Adipose tissue (tissue), 3 donors: ENCODE data around the gene LMF1. TPM values are rescaled to one million over a fixed set of nuclear protein-coding genes. Genes with fewer than 3 reads are reported as not detected.

Experiments used
- H3K27ac ChIP-seq: one replicate; pipeline ENCODE4 v1.5.1; 2013; ENCODE audit warnings: low read depth, low read length
- WGBS, 3 donors: extraction: QIAGEN DNeasy Blood & Tissue Kit; methylation state at CpG; one replicate each; pipeline ENCODE4 v1.1.7; 2013; 5-methylcytosine and 5-hydroxymethylcytosine counted together
- polyA plus RNA-seq, 3 donors: library from polyadenylated mRNA; stranded (reverse); fragments of 200-250 nt; gene quantifications; one replicate each; pipeline ENCODE4 v1.2.3, GENCODE V29; 2013
- donor health status: healthy with polysubstance abuse.
- donor health status: Bipolar disorder and iron deficiency.
- donor health status: healthy.

The LMF1 gene
- polyA plus RNA-seq, 3 donors = 8.7 to 13.0 (median 12.3) TPM

DNA sequence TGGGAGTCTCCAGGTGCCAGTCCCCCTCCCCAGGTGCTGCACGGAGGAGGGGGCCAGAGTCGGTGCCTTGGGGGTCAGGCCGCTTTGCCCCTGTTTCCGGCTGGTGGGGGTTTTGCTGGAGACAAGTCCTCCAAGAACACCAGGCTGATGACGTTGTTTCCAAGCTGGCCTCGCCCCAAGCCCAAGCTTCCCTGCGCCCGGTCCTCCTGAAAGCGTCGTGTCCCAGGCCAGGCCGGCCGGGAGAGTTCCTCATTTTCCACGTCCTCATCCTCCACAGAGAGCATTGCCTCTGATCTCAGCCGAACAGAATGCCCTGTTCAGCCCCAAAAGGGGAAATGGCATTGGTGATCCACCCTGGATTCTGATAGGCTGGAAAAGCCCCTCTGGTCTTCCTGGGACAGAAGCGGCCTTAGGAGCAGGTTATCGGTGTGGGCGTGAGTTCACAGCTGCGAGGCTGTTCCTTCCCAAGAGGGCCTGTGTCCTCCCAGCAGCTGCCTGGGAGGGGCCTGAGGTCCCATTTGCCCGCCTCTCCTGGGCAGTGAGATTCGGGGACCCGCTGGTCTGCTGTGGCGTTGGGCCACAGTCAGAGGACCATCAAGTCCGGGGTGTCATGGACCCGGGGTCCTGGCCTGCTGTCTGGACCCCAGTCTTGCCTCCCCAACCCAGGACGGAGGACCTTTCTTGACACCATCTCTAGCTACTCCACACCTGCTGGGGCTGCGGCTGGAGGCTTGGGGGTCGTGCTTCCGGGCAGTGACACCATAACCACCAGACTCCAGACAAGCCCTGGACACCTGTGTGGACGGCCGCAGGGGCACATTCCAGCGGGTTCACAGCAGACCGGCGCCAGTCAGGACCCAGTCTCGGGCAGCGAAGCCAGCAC lies 17.9 kb upstream of the LMF1 start:
- WGBS, 3 donors = 67 to 79% (median 75%) methylated on average over 34 to 35 of the region's 35 CpGs
- H3K27ac ChIP-seq = no peak overlapping the region

DNA sequence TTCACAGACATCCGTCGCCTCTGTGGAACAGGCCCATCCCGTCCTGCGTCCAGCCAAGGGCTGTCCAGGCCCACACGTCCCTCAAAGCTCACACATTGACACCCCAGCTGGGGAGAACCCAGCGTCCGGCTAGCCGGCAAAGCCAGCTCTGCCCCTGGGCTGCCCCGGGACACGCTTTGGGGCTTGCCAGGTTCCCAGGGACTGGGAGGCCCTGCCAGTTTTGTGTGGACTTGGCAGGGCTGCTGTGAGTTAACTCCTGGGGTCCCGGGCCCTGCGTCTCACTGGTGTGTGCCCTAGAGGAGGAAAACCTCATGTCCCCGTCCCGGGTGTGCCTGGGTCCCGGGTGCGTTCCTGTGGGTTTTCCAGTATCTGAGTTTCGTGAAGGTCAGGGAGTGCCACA lies 17.1 kb upstream of the LMF1 start:
- 79 to 91% (median 86%) methylated on average over 17 of the region's 17 CpGs for WGBS, 3 donors
- H3K27ac ChIP-seq = no peak overlapping the region

DNA sequence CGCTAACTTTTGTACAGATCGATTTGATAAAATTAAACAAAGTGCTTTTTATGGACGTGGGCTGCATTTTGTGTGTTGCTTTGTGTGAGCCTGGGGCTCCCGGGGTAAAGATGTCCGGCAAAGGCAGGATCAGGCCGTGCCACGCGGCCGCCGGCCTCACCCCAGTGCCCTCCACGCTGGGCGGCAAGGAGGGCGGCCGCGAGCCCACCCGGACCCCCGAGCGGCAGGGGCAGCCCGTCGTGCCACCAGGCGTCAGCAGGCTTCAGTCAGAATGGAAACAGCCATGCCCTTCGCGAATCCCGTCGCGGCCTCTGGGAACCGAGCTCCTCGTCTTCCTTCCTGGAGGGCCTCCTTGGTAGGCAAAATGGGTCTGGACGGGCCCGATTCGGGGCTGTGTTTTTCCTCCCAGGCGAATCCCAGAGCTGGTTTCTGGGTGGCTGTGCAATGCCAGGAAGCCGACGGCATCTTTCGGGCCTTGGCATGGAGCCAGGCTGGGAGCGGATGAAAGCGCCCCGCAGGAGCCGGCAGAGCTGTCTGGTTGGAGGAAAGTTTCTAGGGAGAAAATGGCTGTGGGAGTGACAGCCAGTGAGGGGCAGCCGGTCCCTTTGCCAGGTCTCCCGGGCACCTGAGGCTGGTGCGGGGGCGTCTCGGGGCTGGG lies 16.3 kb upstream of the LMF1 start:
- H3K27ac ChIP-seq = no peak overlapping the region
- 70 to 78% (median 76%) methylated on average over 44 of the region's 44 CpGs for WGBS, 3 donors

DNA sequence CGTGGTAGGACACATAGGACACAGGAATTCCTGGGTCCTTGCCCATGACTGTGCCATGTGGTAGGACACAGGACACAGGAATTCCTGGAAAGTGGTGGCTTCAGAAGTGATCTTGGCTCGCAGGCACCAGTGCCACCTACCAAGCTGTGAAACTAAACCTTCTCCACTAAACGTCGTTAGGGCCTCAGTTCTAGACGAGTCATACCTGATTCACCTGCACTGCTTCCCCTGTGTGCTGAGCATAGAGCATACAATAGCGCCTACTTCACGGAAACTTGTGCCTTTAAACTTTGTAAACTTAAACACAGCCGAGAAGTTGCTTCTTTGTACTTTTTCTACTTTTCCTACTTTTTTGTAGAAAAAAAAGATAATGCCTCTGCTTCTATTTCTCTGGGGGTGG lies 15.6 kb upstream of the LMF1 start:
- WGBS, 3 donors = 84 to 88% (median 86%) methylated on average over 8 of the region's 8 CpGs
- H3K27ac ChIP-seq = no peak overlapping the region

DNA sequence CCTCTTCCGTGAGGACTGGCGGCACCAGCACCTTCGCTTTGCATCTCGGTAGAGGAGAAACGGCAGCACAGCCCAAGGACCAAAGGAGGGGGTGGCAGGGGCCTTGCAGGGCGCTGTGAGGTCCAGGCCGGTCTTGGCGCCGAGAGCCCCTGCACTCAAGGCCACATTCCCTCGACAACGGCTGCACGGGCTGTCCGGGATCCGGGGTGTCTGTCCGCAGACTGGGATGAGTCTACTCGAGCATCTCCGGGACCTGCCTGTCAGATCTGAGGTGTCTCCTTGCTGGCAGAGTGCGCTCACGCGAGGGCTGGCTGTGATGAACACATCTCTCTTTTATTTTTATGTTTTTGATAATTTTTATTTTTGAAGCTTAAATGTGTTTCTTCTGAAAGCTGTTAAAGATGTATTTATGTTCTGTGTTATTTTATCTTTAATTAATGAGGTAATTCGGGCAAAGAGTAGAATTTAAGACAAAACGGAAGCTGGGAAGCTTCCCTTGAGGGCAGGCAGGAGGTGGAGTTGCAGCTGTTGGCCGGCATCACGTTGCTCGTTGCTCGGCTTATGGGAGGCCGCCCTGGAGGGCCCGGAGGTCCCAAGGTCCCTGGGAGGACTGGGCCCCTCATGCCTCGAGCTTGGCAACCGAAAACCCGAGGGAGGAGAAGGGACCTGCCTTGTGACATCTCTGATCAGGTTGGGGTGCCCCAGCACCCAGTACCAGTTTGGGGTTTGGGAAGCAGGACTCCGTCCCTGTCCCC lies 15.0 kb upstream of the LMF1 start:
- 84 to 91% (median 90%) methylated on average over 32 of the region's 32 CpGs for WGBS, 3 donors
- H3K27ac ChIP-seq = no peak overlapping the region

DNA sequence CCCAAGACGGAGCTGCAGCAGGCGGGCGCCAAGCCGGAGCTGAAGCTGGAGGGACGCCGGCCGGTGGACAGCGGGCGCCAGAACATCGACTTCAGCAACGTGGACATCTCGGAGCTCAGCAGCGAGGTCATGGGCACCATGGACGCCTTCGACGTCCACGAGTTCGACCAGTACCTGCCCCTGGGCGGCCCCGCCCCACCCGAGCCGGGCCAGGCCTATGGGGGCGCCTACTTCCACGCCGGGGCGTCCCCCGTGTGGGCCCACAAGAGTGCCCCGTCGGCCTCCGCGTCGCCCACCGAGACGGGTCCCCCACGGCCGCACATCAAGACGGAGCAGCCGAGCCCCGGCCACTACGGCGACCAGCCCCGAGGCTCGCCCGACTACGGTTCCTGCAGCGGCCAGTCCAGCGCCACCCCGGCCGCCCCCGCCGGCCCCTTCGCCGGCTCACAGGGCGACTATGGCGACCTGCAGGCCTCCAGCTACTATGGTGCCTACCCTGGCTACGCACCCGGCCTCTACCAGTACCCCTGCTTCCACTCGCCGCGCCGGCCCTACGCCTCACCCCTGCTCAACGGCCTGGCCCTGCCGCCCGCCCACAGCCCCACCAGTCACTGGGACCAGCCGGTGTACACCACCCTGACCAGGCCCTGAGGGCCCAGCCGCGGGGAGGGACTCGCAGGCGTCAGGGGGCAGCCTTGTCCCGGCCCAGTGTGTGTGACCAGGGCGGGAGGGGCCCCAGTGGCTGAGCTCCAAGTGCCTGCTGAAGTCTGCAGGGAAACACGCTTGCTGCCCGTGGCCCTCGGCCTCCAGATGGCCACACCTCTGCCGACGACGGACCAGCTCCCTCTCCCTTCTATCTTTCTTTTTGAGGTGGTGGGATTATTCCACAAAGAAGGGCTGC lies 14.2 kb upstream of the LMF1 start:
- WGBS, 3 donors = 93 to 95% (median 94%) methylated on average over 65 to 78 of the region's 78 CpGs
- no peak overlapping the region for H3K27ac ChIP-seq

DNA sequence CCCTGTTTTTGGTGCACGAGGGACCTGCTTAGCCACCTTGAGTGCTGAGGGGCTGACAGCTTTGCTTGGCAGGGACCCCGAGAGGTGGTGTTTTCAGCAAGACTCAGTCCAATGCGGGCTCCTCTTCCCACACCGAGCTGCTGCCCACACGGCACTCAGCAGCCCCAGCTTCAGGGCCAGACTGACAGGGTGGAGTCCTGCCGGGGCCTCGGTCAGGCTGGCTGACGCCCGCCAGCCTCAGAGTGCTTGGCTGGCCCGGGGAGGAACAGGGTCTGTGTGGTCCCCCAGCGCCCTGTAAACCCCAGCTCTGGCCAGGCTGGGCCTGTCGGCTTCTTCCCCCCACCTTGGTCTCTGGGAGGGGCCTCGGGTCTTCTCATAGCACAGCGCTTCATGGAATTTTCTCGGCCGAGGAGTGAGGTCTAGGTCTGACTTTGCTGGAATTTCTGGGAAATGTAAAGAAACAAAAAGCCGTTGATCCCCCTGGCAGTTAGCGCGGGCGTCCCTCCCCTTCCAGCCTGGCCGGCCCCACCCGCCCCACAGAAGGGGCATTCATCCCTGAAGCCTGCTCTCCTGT lies 13.4 kb upstream of the LMF1 start:
- H3K27ac ChIP-seq = no peak overlapping the region
- 78 to 89% (median 87%) methylated on average over 20 to 22 of the region's 22 CpGs for WGBS, 3 donors

DNA sequence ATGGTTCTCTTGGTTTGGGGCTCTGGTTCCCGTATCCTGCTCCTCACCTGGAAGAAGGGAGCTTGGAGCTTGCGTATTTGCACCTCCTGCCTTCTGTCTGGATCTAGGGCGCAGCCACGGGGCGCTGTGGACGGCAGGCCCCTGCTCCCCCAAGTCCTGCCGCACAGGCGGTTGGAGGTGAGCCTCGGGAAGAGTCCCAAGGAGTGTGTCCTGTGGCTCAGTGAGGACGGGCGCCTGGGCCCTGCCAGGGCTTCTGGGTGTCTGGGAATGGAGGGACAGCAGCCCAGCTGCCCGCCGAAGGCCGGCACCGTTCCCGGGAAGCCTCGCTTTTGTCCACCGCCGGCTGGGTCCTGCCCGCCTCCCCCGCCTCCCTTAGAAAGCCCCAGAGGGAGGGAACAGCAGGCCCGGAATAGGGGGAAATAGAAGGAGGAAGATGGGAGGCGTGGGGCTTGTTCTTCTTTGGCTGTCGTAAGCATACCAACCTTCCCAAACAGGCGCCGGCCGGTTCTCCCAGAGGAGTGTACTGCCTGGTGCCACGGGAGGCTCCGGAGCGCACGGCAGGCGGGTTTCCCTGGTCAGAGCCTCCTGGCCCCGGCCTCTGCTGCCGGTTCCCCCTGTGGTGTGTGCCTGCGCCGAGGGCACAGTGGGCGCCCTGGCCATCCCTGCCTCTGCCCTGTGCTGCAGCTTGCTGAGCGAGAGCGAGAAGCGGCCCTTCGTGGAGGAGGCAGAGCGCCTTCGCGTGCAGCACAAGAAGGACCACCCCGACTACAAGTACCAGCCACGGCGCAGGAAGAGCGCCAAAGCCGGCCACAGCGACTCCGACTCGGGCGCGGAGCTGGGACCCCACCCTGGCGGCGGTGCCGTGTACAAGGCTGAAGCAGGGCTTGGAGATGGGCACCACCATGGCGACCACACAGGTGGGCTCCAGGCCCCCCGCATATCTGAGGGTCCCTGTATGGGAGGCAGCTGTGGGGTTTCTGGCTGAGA lies 12.6 kb upstream of the LMF1 start:
- H3K27ac ChIP-seq = no peak overlapping the region
- 55 to 68% (median 63%) methylated on average over 59 of the region's 59 CpGs for WGBS, 3 donors

DNA sequence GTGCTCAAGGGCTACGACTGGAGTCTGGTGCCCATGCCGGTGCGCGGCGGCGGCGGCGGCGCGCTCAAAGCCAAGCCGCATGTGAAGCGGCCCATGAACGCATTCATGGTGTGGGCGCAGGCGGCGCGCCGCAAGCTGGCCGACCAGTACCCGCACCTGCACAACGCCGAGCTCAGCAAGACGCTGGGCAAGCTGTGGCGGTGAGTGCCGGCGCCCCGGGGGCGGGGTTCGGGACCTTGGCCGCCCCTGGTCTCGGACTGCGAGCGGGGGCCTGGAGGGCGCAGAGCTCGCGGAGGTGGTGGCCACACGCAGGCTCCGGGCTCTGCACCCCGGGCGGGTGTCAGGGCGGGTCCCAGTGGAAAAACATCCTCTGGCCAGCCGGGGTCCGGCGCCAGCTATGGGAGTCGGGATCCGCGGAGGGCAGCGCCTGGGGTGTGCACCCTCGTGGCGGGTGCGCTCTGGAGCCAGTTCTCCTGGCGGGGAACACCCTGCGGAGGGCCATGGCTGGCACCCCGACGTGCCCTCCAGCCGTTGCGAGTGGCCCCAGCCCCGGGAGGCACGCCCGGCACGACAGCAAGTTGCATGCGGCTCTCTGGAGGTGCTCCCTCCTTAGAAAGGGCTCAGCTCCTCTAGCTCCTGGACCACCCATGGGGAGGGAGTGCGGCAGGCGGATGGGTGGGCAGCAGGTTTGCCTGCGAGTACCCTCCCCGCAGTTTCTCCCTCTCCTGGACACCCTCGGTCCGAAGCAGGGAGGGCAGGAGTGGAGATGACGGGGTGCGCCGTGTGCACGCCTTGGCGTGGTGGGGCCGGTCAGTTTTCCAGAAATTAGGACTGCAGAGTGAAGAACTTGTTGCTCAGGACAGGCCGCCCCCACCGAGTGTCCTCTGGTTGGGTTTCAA lies 11.6 kb upstream of the LMF1 start:
- H3K27ac ChIP-seq = no peak overlapping the region
- 13 to 14% (median 13%) methylated on average over 72 to 76 of the region's 76 CpGs for WGBS, 3 donors

DNA sequence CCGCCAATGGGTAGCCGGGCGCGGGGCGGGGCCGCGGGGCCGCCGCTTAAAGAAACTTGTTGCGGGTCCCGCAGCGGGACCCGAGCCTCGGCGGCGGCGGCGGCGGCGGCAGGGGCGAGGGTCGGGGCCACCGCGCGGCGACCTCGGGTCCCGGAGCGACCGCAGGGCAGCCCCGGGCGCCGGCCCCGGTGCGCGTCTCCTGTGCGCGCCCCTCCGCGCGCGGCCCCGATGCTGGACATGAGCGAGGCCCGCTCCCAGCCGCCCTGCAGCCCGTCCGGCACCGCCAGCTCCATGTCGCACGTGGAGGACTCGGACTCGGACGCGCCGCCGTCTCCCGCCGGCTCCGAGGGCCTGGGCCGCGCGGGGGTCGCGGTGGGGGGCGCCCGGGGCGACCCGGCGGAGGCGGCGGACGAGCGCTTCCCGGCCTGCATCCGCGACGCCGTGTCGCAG lies 10.9 kb upstream of the LMF1 start, which contains the start of gene SOX8:
Gene SOX8 (plus strand): TSS at position 76 of the 450 bp plus-strand sequence. CDS start 153 bp downstream, at position 229.
- H3K27ac ChIP-seq = no peak within 1 kb of the TSS
- 0 to 1% (median 0%) methylated on average over 39 to 80 of the region's 80 CpGs for WGBS, 3 donors

DNA sequence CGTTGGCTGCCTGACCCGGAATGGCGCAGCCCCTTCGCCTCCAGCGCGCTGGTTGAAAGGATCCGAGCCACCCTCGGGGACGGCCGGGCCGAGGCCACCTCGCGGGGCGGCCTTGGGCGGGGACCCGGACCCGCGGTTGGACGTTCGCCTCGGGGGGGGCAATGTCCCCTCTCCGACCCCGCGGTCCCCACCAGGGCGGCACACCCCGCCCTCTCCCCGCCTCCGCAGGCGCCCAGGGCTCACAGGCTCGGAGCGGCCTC lies 9.7 kb upstream of the LMF1 start:
- WGBS, 3 donors = 1 to 7% (median 1%) methylated on average over 6 to 31 of the region's 31 CpGs
- no peak overlapping the region for H3K27ac ChIP-seq

DNA sequence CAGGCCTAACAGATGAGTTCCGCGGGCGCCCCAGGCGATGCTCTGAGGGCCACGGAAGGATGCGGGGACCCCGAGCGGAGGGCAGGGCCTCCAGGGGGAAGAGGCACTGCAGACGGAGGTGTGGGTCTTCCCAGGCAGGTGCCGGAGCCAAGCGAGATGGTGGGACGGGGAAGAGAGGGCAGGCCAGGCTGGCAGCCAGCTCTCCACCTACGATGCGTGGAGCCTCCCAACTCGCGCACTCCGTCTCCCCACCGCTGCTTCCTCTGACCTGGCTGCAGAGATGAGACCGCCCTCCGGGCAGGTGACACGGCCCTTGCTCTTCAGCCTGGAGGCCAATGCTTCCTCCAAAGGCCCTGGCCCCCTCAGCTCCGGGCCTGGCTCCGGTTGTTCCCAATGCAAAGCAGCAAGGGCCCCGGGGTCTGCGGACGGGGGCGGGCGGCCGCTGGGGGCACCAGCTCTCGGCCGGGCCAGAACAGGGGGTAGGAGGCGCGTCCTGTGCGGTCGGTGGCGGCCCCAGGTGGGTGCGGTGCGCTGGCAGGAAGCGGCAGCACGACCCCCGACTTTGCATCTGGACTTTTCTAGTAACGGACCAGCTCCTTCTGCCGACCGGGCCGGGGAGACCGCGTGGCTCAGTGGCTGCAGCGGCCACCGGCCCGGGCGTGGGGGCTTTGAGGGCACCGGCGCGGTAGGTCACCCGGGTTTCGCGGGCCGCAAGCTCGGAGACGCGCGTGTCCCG lies 9.2 kb upstream of the LMF1 start:
- no peak overlapping the region for H3K27ac ChIP-seq
- 25 to 43% (median 28%) methylated on average over 53 to 63 of the region's 63 CpGs for WGBS, 3 donors

DNA sequence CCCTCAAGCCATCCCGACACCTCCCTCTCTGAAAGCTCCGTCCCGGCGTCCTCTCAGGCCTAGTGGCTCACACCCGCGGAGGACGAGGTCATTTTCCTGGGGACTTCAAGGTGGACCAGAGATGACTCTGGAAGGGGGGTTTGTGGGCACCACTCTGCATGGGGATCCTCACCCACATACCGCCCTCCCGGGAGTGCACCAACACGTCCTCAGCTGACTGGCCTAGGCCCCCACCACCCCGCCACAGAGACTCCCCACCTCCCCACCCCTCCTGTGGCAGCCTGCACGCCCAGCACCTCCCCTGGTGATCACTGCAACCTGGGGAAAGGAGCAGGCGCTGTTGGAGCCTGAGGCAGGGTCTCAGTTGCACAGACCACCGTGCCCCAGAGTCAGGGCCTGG lies 8.4 kb upstream of the LMF1 start:
- H3K27ac ChIP-seq = no peak overlapping the region
- 89 to 91% (median 91%) methylated on average over 11 to 14 of the region's 14 CpGs for WGBS, 3 donors

DNA sequence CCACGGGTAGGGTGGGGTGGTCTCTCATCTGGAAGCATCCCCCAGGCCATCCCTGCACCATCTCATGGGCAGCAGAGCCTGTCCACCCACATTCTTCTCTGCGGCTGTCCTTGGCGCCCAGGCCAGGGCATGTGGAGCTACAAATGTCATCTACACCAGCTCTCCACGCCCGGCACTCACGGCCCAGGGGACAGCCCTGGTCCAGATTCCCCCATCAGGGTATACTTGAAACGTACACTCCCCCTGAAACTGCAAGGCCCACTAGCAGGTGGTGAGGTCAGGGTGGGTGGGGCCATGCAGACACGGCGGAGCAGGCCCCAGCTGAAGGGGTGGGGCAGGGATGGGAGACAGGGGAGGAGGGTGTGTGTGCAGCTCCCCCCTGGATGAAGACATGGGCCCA lies 7.6 kb upstream of the LMF1 start:
- H3K27ac ChIP-seq = no peak overlapping the region
- WGBS, 3 donors = 76 to 79% (median 79%) methylated on average over 9 of the region's 9 CpGs

DNA sequence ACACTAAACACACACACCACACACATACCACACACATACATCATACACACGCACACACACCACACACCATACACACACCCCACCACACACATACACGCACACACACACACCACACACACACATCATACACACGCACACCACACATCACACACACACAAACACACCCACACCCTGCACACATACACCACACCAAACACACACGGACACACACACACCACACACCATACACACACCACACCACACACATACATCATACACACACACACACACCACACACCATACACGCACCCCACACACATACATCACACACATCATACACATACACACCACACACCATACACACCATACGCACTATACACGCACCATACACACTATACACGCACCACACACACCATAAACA lies 7.1 kb upstream of the LMF1 start:
- no peak overlapping the region for H3K27ac ChIP-seq
- 58 to 96% (median 79%) methylated on average over 8 of the region's 8 CpGs for WGBS, 3 donors
